HG02610 (cell line): ENCODE data around the gene DMXL2.
"Not testable (repeated sequence)": the region's sequence is repeated elsewhere in the genome, so short reads cannot be mapped to it uniquely, and the experiment has no call there.

Experiments used
- ATAC-seq: cut with Tn5 transposase; IDR thresholded peaks from one replicate; pipeline ENCODE4 v1.9.1; 2021; ENCODE audit warnings: mild to moderate bottlenecking, moderate library complexity; ENCODE audit not compliant: unreplicated experiment

The DMXL2 gene

DNA sequence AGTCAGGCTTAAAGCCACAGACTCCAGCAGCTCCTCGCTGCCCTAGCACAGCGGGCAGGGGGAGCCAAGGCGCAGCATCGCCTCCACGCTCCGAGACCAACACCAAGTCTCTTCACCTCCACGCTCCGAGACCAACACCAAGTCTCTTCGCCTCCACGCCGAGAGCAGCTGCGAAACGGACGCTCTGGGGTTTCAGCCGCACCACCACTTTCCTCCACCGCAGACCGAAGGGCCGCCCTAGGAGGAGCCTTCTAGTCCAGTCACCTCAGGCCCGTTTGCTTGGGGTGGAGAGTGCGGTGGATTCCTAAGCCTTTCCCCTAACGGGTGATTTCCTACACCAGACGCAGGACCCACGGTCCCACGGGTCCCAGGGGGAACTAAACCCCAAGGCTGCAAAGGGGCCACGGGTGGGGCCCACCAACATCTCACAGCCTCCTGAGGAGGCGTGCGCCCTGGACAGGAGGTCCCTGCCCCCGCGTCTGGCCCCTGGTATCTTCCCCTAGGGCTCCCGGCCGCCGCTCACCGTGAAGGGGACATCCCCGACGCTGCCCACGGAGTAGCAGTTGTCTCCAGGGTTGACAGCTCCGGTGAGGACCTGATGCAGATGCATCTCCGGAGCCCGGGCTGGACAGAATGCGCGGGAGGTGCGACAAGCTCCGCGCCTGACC, 501 bp downstream of the DMXL2 start:
- peak; percentile 43 for ATAC-seq

DNA sequence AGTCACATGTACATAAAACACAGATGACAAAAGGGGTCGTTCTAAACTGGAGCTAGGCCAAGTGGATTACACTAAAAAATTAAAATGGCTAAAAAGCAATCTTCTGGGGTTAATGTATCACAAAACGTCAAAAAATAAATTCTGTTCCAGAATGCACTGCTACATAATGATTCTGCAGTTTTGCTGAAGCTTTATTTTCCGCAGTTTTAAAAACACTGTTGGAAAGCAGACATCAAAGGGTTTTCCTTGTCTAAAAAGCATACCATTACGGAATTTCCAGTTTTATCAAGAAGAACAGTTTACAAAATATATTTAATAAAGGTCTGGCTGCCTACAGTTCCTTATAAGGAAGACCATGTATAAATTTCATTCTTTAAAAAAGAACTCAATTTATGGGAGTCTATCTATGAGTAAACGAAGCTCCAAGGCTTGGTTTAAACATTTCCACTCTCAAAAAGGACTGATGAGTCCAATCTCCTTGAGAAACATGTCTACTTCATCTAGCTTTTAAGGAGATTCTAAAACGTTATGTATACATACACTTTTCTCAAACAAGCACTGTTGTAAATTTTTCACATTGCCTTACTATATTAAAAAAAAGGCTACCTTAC, 1.3 kb downstream of the DMXL2 start:
- no peak for ATAC-seq

DNA sequence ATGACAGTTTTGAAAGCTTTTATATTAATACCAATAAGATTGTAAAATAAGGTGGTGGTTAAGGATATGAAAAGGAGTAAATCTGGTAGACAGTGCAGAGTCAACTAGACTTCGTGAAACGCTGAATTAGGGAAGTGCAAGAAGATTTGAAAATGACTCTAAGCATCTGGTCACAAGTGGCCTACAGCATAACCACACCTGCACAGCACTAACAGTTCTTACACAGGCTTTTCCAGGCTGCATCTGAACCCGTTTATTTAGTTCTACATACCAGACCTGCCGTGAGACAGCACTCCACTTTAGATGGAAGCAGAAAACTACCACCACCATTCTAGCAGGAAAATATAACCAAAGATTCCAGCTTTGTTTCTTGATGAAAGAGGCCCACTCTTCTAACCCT, 1.9 kb downstream of the DMXL2 start:
- ATAC-seq: peak; percentile 25

DNA sequence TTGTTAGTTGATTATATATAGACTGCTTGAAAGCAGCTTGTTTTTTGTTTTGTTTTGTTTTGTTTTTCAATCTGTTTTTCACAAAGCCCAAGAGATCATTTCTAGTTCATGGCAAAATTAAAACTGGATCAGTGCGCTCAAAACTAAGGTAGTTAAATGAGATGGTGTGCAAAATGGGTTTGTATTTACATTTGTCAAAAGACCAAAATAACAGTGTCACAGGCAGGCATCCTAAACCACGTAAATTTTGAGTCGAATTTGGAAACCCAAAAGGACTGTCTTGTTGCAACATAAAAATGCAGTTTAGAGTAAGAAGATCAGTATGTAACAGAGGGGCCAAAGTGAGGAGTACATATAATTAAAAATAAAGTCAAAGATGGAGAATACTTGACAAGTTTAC, 2.4 kb downstream of the DMXL2 start:
- no peak for ATAC-seq

DNA sequence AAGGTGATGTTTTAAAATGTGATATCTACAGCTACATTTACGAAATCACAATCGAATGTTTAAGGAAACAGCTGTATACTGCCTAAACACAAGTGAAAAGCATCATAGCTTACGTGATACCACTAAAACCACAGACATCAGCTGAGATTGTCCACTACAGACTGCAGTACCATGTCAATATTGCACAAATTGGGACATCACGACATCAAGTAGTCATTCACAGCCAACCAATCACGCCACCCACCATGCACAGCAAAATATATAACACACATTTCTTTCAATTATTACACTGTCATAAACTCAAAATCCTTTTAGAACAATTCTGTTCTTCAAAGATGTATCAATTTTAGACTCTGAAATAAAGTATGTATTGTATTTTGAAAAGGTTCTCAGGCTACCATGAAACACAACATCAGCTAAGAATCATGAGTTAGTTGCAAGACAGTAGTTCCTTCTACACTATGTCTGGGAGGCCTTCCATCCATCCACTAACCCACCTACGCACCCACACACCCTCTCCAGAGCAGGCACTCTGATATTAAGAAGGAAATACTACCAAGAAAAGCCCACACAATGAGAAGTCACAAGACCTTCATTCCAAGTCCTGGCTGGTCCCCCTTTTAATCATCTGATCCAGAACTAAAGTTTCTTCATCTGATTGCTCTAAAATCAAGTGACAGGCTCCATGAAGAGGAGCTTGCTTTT, 3.1 kb downstream of the DMXL2 start:
- ATAC-seq: no peak

DNA sequence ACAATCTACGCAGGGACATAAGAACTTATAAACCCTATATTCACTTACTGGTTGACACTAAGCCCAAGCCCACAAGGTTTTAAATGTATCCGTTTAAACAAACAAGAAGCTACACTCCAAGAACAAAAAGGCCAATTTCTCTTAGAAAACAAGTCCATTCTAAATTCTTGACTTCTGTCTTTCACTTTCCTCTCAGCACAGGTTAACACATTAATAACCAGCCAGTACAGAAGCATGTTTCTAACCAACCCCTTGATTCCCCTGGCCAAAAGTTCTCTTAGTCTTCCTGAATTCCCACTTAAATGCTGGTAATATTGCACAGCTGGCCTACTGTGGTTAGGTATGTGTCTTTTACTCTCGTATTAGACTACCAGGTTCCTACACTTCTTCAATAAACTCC, 4.7 kb downstream of the DMXL2 start:
- no peak for ATAC-seq

DNA sequence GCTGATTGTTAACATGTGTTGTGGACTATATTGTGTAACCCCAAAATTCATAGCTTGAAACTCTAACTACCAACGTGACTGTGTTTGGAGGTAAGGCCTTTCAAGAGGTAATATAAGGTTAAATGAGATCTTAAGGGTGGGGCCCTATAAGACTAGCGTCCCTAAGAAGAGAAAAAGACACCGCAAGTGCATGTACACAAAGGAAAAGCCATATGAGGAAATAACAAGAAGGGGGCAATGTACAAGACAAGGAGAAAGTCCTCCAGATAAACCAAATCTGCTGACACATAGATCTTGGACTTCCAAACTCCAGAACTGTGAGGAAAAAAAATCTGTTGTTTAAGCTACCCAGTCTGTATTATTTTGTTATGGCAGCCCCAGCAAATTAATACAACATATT, 8.6 kb downstream of the DMXL2 start:
- no peak for ATAC-seq

DNA sequence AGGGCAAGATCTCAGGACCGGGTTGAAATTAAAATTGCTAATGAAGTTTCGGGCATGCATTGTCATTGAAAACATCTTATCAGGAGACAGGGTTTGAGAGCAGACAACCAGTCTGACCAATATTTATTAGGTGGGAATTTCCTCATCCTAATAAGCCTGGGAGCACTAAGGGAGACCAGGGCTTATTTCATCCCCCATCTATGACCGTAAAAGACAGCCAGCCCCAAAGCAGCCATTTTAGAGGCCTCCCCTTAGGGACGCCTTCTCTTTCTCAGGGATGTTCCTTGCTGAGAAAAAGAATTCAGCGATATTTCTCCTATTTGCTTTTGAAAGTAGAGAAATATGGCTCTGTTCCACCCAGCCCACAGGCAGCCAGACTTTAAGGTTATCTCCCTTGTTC, 9.9 kb downstream of the DMXL2 start:
- not testable (repeated sequence) for ATAC-seq

DNA sequence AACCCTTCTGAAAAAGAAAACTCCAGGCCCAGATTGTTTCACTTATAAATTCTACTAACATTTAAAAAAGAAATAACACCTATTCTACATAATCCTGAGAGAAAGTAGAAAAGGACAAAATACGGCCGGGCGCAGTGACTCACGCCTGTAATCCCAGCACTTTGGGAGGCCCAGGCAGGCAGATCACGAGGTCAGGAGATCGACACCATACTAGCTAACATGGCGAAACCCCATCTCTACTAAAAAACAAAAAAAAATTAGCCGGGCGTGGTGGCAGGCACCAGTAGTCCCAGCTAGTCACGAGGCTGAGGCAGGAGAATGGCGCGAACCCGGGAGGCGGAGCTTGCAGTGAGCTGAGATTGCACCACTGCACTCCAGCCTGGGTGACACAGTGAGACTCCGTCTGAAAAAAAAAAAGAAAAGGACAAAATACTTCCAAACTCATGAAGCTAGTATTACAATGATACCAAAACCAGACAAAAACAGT, 19.1 kb downstream of the DMXL2 start:
- not testable (repeated sequence) for ATAC-seq

DNA sequence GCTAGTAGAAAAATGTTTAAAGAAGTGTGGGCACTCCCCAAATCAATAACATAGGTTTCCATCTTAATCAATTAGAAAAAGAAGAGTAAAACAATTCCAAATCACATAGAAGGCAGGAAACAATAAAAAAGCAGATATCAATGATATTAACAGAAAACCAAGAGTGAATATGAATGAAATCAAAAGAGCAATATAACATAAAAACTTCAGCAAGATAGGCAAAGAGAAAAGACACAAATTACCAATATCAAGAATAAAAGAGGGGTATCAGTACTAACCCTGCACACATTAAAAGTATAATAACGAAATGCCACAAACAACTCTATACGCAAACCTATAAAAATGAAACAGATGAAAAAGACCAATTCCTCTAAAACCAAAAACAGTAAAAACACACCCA, 19.6 kb downstream of the DMXL2 start:
- ATAC-seq: no peak

DNA sequence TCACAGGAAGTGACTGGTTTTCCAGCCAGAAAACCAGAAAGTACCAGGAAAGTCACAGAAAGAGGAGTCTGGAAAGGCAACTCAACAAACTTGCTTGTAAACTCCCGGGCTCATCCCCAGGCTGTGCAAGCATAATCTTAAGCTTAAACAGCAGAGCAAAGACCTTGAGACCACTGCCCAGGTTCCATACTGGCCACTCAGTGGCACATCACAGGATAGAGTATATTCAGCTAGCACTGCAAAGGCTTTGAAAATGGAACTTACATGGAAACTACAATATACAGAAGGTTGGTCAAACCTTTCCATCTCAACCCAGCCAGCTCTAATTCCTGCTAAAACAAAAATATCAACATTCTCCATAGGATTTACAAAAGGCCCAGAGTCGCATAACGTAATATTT, 20.1 kb downstream of the DMXL2 start:
- ATAC-seq: no peak

DNA sequence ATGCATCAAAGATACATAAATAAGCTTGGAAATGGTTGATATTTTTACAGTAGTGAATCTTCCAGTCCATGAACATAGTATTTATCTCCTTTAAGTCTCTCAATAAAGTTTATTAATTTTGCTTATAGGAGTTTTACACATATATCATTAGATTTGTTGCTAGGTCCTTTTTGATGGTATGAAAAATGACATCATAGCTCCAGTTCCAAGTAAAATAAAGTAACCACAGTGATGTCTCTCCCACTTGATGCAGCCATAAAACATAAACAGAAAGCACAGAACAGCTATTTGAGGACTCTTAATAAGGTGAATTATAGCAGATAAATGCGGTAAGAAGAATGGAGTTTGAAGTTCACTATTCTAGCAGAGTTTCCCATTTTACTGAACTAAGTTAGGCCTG, 20.8 kb downstream of the DMXL2 start:
- ATAC-seq: no peak

DNA sequence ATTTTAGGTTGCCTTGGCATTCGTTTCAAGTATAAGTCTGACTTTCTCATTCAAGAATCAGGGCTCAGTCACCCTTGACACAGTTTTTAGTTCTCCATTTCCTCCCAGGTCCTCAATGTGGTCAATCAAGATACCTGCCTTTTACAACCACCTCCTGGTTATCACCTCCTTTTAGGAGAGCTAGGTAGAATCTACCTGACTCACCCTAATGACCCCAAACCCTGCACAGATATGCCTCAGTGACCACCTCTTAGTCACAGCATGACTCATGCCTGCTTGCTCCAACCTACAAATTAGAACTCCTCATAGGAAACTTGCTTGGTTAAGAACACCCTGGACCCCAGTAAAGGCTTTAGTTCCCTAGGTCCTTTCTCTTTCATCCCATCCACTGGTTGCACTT, 22.5 kb downstream of the DMXL2 start:
- peak; percentile 95 for ATAC-seq

DNA sequence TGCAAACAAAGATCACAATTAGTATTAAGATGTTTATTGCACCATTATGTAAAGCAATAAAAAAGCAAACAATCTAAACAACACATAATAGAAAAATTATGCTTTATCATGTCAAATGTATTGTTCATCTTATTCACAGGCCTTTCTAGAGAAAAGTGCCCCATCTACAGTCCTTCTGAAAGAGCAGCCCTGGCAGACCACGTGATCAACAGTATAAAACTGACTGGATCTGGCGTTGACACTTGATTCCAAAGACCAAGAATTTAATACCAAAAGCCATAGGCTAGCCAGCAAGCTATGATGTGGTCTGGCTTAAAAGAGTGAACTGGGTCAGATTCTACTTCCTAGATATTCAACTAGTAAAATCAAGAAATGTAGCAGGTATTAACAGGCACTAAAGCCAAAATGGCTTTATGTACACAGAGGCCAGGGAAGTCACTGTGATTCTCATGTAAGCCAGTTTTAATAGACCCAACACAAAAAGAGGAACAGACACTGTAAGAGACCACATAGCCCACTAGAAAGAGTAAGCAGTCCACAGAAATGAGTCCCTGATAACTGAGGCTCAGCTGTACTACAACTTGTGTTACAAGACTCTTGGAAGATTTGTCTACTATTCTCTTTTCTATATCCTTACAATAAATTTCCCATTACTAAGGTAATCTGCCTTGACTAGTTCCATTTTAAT, 32.5 kb downstream of the DMXL2 start:
- no peak for ATAC-seq

DNA sequence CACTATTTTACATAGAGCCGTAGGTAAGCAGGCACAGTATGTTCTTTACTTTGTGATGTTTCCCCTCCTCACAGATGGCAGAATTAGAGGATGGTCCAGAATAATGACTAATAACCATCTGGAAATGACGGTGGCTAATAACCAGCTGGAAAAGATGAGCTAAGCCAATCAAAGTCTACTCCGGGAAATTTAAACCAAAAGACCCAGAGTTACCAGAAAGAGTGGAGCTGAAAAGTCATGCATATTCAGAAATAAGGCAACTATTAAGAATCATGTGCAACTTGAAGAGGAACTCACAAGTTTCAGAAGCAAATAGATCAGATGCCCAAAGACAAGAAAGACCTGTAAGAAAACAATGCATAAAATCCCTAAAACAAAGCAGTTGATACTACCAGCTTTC, 33.6 kb downstream of the DMXL2 start:
- ATAC-seq: no peak

DNA sequence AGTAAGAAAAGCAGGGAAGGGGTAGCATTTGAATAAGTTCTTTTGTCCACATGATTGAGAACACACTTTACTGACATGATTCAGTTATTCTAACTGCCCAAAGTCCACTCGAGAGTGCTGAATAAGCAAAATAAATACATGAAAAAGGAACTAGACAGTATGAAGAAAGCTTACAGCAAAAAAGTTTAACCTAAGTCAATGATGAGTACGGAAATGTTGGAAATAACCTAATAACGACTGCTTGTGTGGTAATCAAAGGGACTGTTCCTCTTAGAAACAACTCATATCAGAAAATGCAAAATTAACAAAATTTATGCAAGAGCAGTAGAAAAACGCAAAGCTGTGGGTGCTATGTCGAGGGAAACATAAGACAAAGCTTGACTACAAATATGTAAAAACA, 36.6 kb downstream of the DMXL2 start:
- ATAC-seq: no peak

DNA sequence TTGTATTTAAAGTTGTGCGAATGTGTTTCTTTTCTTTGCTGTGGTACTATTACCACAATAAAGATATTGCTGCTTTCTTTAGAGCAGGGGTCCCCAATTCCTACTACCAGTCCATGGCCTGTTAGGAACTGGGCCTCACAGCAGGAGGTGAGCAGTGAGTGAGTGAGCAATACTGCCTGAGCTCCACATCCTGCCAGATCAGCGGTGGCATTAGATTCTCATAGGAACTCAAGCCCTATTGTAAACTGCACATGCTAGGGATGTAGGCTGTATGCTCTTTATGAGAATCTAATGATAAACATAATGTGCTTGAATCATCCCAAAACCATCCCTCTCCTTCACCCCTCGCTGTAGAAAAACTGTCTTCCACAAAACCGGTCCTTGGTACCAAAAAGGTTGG, 41.6 kb downstream of the DMXL2 start:
- ATAC-seq: no peak

DNA sequence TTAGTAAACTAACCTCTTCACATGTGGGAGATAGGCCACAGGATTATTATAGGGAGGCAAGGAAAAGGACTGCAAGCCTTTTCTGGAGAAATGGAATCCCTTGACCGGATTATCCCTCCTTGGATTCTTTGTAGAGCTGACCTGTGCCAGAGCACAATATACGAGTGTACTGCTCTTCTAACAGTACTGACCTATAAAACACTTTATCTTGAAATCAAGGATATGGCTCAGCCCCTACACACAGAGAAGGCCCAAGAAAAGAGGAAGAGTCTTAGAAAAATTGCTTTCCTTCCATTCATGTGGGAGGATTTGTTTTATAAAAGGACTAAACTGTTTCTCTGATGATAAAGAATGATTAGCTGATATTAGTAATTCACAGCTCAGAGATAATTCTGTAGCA, 42.2 kb downstream of the DMXL2 start:
- ATAC-seq: no peak

DNA sequence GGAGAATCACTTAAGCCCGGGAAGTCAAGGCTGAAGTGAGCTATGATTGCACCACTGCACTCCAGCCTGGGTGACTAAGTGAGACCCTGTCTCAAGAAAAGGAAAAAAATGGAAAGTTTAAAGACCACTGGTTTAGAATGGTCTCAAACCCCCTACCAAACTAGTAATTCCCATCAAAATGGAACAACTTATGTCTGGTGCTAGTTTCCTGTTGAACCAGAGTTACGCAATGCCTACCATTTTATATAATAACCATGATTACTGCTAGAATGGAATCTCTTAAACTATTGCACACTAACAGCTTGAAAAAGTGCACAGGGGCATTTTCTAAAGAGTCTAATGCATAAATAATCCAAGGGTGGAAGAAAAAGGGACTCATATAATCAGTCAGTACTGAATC, 43.6 kb downstream of the DMXL2 start:
- no peak for ATAC-seq

DNA sequence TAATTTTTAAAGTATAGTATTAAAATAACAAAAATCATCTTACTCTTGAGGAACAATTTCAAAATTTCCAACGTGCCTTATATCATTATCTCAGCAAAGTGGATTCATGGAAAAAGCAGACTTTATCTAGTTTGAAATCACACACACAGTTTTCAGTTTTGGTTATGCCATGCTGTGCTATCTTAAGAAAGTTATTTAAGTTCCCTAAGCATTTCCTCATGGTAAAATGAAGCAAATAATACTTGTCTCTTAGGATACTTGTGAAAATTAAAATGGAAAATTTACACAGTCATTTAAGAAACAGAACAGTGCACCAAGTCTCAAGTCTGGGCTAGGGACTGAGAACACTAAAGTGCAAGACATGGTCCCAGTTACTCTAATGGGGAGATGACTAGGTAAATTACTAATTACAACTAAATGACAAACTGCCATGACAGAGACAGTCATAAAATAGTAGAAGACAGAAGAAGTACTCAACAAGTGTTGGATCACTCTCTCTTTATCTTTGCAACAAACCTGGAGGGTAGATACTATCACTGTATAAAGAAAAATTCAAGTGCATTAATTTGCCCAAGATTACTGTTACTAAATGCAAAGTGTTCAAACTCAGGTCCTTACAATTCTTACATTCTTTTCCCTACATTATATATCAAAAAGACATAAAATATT, 44.8 kb downstream of the DMXL2 start:
- ATAC-seq: no peak

DNA sequence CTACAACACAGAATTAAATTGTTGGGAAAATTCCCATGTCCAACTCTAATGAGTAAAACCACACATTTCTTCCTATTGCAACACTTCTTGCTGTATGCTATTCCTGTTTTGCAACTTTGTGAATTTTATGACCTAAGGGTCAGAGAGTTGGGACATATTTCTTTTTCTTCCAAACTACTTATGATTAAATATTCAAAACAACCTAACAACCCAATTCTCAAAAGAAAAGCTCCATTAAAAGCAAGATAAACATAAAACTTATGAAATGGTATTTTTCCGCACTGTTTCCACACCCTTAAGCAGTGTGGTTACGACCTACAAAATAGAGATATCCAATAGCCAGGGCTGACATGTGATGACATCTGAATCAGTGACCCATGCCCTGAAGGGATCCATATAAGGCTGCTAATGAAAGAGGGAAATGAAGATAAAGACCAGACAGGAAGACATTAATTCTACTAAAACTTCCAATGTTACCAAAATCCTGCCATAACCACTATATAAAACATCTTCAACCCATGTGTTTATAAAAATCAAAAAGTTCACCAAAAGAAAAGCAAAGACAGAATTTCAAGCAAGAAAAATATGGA, 45.6 kb downstream of the DMXL2 start:
- ATAC-seq: no peak
